HG03135 (cell line): Measurements from ENCODE around the gene ATP6AP2.

Experiments used
- ATAC-seq: cut with Tn5 transposase; IDR thresholded peaks from one replicate; pipeline ENCODE4 v1.9.1; 2021; ENCODE audit warnings: mild to moderate bottlenecking, moderate library complexity; ENCODE audit not compliant: unreplicated experiment

ATP6AP2 gene

DNA sequence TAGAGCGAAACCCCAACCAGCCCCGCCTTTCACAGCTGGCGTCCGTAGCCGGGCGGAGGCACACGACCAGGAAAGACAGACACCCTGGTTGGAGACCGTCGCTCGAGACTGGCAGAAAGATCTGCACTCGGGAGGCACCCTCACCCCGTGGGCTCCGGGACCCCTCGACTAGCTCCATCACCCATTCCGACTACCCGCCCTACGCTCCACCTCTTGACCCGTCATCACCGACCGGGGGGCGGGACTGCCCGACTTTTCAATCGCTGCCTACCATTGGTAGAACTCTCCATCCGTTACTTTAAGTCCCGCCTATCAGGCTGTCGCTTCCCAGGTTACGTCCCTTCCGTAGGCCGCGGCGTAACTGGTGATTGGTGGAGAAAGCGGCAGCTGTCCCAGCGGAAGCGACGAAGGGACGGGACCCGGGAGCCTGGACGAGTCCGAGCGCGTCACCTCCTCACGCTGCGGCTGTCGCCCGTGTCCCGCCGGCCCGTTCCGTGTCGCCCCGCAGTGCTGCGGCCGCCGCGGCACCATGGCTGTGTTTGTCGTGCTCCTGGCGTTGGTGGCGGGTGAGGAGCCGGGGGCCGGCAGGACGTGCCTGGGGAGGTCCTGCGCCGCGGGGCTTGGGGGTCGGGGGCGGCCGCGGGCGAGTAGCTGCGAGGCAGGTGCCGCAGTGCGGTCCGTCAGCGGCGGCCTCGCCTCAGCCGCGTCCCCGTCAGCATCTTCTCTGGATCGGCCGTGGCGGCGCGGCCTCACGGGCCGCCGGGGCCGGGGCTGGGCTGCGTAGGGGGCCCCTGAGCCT, at the start of gene ATP6AP2:
TSS of gene ATP6AP2 (plus strand) at position 434 of the 799 bp plus-strand sequence. CDS start at position 530, 96 bp downstream.
- ATAC-seq: peak; percentile 98

- no peak for ATAC-seq
Measured at GRCh38 chrX:40531056-40531826, 49.5 kb upstream of the ATP6AP2 start.

- ATAC-seq: no peak
Measured at GRCh38 chrX:40537310-40537709, 43.5 kb upstream of the ATP6AP2 start.

GRCh38 chrX:40538406-40538805, 42.4 kb upstream of the ATP6AP2 start:
- no peak for ATAC-seq

DNA sequence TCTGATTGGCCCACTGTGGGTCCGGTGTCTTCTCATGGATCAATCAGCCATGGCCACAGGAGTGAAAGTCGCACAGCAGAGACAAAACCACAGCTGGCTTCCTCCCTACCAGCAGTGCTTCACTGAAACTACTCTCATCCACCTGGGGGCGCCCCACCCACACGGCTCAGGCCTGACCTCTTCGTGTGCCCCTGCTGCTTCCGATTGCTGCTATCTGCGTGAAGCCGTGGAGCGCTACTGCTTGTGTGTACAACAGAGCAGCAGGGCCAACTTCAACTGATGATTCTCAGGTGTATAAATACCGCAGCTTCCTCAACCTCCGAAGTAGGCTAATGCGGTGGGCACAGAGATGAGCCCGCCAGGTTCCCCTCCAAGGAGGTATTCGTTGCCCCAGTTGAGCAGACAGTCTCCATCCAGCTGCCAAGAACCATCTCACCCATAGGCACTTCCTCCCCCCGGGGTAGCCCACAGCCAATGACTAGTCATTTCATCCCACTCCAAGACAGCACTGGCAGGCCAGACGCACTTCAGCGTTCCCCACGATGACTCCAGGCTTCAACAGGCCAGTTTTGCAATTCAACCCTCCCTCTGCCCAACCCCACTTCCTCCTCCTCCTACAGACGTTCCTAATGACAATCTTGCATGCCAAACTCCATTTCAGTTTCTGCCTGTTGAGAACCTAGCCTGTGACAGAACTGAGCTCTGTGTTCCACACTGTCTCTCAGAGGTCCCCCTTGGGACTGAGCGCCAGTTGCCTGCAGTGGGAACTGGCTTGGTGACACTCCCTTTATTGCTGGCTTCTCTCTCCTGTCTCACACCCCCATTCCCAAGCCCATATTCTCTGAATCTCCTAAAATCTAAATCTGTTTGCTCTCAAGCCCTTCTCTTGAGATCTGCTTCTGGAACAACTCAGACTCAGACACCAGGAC, 41.3 kb upstream of the ATP6AP2 start:
- ATAC-seq: peak; percentile 76

DNA sequence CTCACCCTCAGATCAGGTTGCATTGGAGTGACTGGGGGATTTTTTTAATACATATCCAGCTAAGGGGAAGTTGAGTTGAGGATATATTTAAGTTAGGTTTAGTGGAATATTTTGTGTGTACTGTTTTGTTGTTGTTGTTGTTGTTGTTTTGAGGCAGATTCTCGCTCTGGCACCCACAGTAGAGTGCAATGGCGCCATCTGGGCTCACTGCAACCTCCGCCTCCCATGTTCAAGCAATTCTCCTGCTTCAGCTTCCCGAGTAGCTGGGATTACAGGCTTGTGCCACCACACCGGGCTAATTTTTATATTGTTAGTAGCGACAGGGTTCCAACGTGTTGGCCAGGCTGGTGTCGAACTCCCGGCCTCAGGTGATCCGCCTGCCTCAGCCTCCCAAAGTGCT, 38.6 kb upstream of the ATP6AP2 start:
- no peak for ATAC-seq

GRCh38 chrX:40542972-40543371, 37.8 kb upstream of the ATP6AP2 start:
- no peak for ATAC-seq

DNA sequence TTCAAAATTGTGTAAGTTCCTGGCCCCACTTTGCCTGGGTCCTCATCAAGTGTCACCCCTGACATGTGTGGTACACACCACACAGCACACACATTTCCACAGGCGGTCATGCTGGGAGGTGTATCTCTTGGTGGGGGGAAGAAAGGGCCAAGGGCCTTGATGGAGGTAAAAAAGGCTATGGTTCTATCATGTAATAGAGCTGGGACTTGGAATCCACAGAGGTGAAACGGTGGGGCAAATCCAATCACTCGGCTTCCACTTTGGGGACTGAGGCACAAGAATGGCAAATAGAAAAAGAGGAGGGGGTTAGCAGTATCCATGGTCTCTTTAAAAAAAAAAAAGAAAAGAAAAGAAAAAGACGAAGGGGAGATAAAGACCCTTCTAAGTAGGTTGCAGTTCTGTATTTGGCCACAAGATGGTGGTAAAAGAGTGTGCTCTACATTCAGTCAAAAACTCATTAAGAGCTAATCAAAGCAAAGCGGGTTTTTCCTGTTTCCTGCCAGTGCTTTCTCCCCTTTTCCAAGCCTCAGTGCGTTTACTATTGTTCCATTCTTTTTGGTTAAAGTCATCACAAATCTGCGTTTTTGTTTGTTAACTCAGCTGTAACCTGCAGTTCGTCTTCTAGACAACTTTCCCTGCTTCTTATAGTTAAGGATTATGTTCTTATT, 37.0 kb upstream of the ATP6AP2 start:
- ATAC-seq: no peak

- ATAC-seq: no peak
Measured at GRCh38 chrX:40544343-40545266, 36.2 kb upstream of the ATP6AP2 start.

DNA sequence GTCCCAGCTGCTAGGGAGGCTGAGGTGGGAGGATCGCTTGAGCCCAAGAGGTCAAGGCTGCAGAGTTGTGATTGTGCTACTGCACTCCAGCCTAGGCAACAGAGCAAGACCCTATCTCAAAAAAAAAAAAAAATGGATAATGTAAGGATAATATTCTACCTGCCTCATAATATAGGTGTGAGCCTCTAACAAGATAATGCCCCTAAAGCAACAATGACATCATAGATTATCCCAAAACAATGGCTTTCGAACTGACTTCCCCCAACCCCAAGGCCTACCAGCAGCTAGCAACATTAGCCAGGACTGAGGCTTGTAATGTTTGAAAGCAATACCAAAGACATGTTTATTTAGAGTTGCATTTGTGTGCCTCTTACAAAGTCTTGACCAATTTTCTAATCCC, 33.9 kb upstream of the ATP6AP2 start:
- ATAC-seq: no peak

DNA sequence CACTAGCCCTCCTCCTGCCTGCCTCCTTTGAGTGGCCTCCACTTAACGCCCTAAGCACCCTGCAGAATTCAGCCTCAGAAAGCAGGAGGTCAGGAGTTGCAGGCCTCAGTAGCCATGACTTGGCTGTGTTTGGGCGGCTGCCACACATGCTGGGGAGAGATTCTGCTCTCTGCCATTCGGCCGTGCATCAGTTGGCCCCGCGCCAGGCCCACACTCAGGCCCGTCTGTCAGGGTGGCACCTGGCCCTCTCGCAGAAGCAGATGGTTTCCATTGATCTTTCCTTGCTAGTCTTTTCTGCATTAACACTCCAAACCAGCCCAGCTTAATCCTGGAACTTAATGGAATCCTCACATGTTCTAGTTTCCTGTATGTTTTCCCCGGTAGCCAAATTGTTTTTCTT, 30.7 kb upstream of the ATP6AP2 start:
- no peak for ATAC-seq

DNA sequence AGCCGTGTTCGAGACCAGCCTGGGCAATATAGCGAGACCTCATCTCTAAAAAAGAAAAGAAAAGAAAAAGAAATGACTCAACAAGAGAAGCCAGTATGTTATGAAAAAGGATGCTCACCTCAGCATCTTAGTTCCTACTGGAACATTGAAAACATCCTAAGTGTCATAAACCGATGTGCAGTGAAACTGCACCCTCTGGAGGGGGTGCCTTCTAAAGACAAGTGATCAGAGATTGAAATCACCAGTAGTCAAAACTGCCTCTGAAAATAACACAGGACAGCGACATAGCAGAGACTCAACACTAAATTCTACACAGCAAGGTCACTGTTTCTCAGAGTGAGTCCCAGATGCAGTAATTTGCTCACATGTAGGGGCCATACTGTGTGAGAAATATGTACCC, 28.0 kb upstream of the ATP6AP2 start:
- no peak for ATAC-seq

GRCh38 chrX:40558590-40558989, 22.2 kb upstream of the ATP6AP2 start:
- no peak for ATAC-seq

GRCh38 chrX:40563784-40564183, 17.0 kb upstream of the ATP6AP2 start:
- no peak for ATAC-seq

DNA sequence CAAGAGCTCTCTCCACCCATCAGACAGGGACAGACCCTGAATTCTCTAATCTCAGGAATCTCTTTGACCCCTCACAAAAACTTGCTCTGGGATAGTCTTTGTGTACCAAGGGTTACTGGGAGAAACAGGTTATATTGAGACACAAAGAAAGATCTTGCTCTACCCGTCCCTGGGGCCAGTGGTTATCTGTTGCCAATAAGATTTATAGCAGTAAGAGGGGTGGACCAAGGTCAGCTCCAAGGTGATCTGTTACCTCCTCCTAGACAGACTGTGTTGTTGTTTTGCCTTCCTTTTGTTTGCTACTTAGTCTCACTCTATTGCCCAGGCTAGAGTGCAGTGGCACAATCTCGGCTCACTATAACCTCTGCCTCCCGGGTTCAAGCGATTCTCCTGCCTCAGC, 16.3 kb upstream of the ATP6AP2 start:
- ATAC-seq: no peak

GRCh38 chrX:40570346-40571093, 10.2 kb upstream of the ATP6AP2 start:
- peak; percentile 56 for ATAC-seq

DNA sequence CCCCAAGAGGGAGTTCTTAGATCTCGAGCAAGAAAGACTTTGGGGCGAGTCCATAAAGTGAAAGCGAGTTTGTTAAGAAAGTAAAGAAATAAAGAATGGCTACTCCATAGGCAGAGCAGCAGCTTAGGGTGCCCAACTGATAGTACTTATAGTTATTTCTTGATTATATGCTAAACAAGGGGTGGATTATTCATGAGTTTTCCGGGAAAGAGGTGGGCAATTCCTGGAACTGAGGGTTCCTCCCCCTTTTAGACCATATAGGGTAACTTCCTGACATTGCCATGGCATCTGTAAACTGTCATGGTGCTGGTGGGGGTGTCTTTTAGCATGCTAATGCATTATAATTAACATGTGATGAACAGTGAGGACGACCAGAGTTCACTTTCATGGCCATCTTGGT, 9.6 kb upstream of the ATP6AP2 start:
- ATAC-seq: peak; percentile 23

DNA sequence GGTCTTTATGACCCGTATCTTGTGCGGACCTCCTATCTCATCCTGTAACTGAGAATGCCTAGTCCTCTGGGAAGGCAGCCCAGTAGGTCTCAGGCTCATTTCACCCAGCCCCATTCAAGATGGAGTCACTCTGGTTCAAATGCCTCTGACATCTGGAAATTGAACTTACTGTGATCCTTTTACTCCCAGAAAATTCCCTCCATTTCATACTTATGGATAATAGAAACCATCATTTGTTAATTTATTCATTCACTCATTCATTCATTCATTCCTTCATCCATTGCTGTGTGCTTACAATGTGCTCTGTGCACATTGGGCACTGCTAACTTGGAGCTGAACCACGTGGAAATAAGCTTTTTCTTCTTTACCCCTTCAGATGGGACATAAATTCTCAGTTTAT, 9.2 kb upstream of the ATP6AP2 start:
- ATAC-seq: no peak

GRCh38 chrX:40573763-40574162, 7.0 kb upstream of the ATP6AP2 start:
- ATAC-seq: no peak
